ENCODE data around the gene RBM3. TPM values are rescaled to one million over a fixed set of nuclear protein-coding genes. Genes with fewer than 3 reads are reported as not detected.

The RBM3 gene
- total RNA-seq, 1 experiment from 2014 or later, result 221 TPM

GRCh38 chrX:48569958-48570357 lies 4.3 kb upstream of the RBM3 start:
- in situ Hi-C loops (cut with HindIII; ENCODE audit: low pct_unique_long_range_greater_than_20kb, low sequenced_read_pairs), result no loop called here
- DNase-seq (ENCODE audit: low read depth, low spot score), result peak; percentile 10

- peak; percentile 77 for DNase-seq (ENCODE audit: low read depth, low spot score)
- in situ Hi-C loops (cut with HindIII; ENCODE audit: low pct_unique_long_range_greater_than_20kb, low sequenced_read_pairs), result no loop called here
Measured at GRCh38 chrX:48573690-48574269, 504 bp upstream of the RBM3 start.

- no peak for DNase-seq (ENCODE audit: low read depth, low spot score)
- in situ Hi-C loops (cut with HindIII; ENCODE audit: low pct_unique_long_range_greater_than_20kb, low sequenced_read_pairs), result no loop called here
Measured at GRCh38 chrX:48575642-48576041, 1.4 kb downstream of the RBM3 start.

- in situ Hi-C loops (cut with HindIII; ENCODE audit: low pct_unique_long_range_greater_than_20kb, low sequenced_read_pairs), result no loop called here
- no peak for DNase-seq (ENCODE audit: low read depth, low spot score)
Measured at GRCh38 chrX:48576108-48576507, 1.8 kb downstream of the RBM3 start.

- in situ Hi-C loops (cut with HindIII; ENCODE audit: low pct_unique_long_range_greater_than_20kb, low sequenced_read_pairs), result no loop called here
- peak; percentile 2 for DNase-seq (ENCODE audit: low read depth, low spot score)
Measured at GRCh38 chrX:48578661-48579128, 4.4 kb downstream of the RBM3 start.

- in situ Hi-C loops (cut with HindIII; ENCODE audit: low pct_unique_long_range_greater_than_20kb, low sequenced_read_pairs), result no loop called here
- no peak for DNase-seq (ENCODE audit: low read depth, low spot score)
Measured at GRCh38 chrX:48579259-48579658, 5.0 kb downstream of the RBM3 start.

GRCh38 chrX:48580662-48581061 lies 6.4 kb downstream of the RBM3 start:
- DNase-seq (ENCODE audit: low read depth, low spot score), result peak; percentile 5
- in situ Hi-C loops (cut with HindIII; ENCODE audit: low pct_unique_long_range_greater_than_20kb, low sequenced_read_pairs), result no loop called here

GRCh38 chrX:48584698-48585097 lies 10.4 kb downstream of the RBM3 start:
- DNase-seq (ENCODE audit: low read depth, low spot score), result no peak
- in situ Hi-C loops (cut with HindIII; ENCODE audit: low pct_unique_long_range_greater_than_20kb, low sequenced_read_pairs), result no loop called here

GRCh38 chrX:48589482-48590162 lies 15.3 kb downstream of the RBM3 start:
- DNase-seq (ENCODE audit: low read depth, low spot score), result no peak
- in situ Hi-C loops (cut with HindIII; ENCODE audit: low pct_unique_long_range_greater_than_20kb, low sequenced_read_pairs), result no loop called here

- no peak for DNase-seq (ENCODE audit: low read depth, low spot score)
- in situ Hi-C loops (cut with HindIII; ENCODE audit: low pct_unique_long_range_greater_than_20kb, low sequenced_read_pairs), result no loop called here
Measured at GRCh38 chrX:48590203-48591103, 16.2 kb downstream of the RBM3 start.

GRCh38 chrX:48591255-48591791 lies 17.0 kb downstream of the RBM3 start:
- peak; percentile 73 for DNase-seq (ENCODE audit: low read depth, low spot score)
- in situ Hi-C loops (cut with HindIII; ENCODE audit: low pct_unique_long_range_greater_than_20kb, low sequenced_read_pairs), result no loop called here

- no peak for DNase-seq (ENCODE audit: low read depth, low spot score)
- in situ Hi-C loops (cut with HindIII; ENCODE audit: low pct_unique_long_range_greater_than_20kb, low sequenced_read_pairs), result no loop called here
Measured at GRCh38 chrX:48592971-48593370, 18.7 kb downstream of the RBM3 start.

GRCh38 chrX:48595929-48596328 lies 21.6 kb downstream of the RBM3 start:
- DNase-seq (ENCODE audit: low read depth, low spot score), result no peak
- in situ Hi-C loops (cut with HindIII; ENCODE audit: low pct_unique_long_range_greater_than_20kb, low sequenced_read_pairs), result no loop called here

GRCh38 chrX:48597353-48598264 lies 23.3 kb downstream of the RBM3 start, which contains the start of gene WDR13:
Gene WDR13 (plus strand): TSS chrX:48597492. CDS start chrX:48597997, 505 bp downstream.
- in situ Hi-C loops (cut with HindIII; ENCODE audit: low pct_unique_long_range_greater_than_20kb, low sequenced_read_pairs), result no loop called here

GRCh38 chrX:48598614-48599013 lies 24.3 kb downstream of the RBM3 start:
- no peak for DNase-seq (ENCODE audit: low read depth, low spot score)
- in situ Hi-C loops (cut with HindIII; ENCODE audit: low pct_unique_long_range_greater_than_20kb, low sequenced_read_pairs), result no loop called here

More at GRCh38 chrX:48597353-48598264, 23.3 kb downstream of the RBM3 start, which contains the start of gene WDR13:
- DNase-seq (ENCODE audit: low read depth, low spot score), result peak; percentile 93

GRCh38 chrX:48599341-48599740 lies 25.1 kb downstream of the RBM3 start:
- DNase-seq (ENCODE audit: low read depth, low spot score), result no peak
- in situ Hi-C loops (cut with HindIII; ENCODE audit: low pct_unique_long_range_greater_than_20kb, low sequenced_read_pairs), result no loop called here

GRCh38 chrX:48600226-48600625 lies 25.9 kb downstream of the RBM3 start:
- in situ Hi-C loops (cut with HindIII; ENCODE audit: low pct_unique_long_range_greater_than_20kb, low sequenced_read_pairs), result no loop called here
- no peak for DNase-seq (ENCODE audit: low read depth, low spot score)

Measured in SK-MEL-5 (cell line).